GM23248 (cell line): Measurements from ENCODE around the gene STARD3.

Experiments used
- EZH2 ChIP-seq: fragments of 200-600 bp; sonication (generic); IDR thresholded peaks from 2 replicates; pipeline ENCODE4 v1.6.1; 2018; ENCODE audit warnings: antibody characterized with exemption, mild to moderate bottlenecking; ENCODE audit not compliant: insufficient read depth, poor library complexity, severe bottlenecking
- EZH2phosphoT487 ChIP-seq: fragments of 200-600 bp; sonication (generic); IDR thresholded peaks from 2 replicates; pipeline ENCODE4 v1.6.1; 2018; ENCODE audit warnings: antibody characterized with exemption, moderate library complexity, mild to moderate bottlenecking, low read depth; ENCODE audit not compliant: insufficient read depth

GRCh38 chr17:39664581-39665561 lies 27.9 kb downstream of the STARD3 start, which contains the start of gene TCAP:
- TF ChIP-seq EZH2 (no peak), EZH2phosphoT487 (no peak)
